Measurements from ENCODE around the gene PMIS2.

PMIS2 gene

GRCh38 chr19:35563207-35563829, 22.7 kb upstream of the PMIS2 start, which contains the start of gene ATP4A:
Gene ATP4A, minus strand, starts transcription at chr19:35563658. Its CDS starts 29 bp downstream, at chr19:35563629.
- TF ChIP-seq MYC (IDR thresholded peaks at IDR 0.05; ENCODE audit: low read depth, low read length) (no peak), POLR2A (IDR thresholded peaks at IDR 0.05; ENCODE audit: extremely low read depth, insufficient read length) (no peak), MAX (IDR thresholded peaks at IDR 0.05; ENCODE audit: low read depth, low read length) (no peak)
- TF ChIP-seq, protein P1, sequence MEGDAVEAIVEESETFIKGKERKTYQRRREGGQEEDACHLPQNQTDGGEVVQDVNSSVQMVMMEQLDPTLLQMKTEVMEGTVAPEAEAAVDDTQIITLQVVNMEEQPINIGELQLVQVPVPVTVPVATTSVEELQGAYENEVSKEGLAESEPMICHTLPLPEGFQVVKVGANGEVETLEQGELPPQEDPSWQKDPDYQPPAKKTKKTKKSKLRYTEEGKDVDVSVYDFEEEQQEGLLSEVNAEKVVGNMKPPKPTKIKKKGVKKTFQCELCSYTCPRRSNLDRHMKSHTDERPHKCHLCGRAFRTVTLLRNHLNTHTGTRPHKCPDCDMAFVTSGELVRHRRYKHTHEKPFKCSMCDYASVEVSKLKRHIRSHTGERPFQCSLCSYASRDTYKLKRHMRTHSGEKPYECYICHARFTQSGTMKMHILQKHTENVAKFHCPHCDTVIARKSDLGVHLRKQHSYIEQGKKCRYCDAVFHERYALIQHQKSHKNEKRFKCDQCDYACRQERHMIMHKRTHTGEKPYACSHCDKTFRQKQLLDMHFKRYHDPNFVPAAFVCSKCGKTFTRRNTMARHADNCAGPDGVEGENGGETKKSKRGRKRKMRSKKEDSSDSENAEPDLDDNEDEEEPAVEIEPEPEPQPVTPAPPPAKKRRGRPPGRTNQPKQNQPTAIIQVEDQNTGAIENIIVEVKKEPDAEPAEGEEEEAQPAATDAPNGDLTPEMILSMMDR (IDR thresholded peaks at IDR 0.05; ENCODE audit: low read depth, low read length): no peak
- DNase-seq (ENCODE audit: low read depth): no peak
- H3K4me3 ChIP-seq (ENCODE audit: low read depth, low read length): no peak within 1 kb of the TSS

- no peak for DNase-seq (ENCODE audit: low read depth)
- TF ChIP-seq MYC (IDR thresholded peaks at IDR 0.05; ENCODE audit: low read depth, low read length) (no peak), MAX (IDR thresholded peaks at IDR 0.05; ENCODE audit: low read depth, low read length) (no peak), POLR2A (IDR thresholded peaks at IDR 0.05; ENCODE audit: extremely low read depth, insufficient read length) (no peak)
- TF ChIP-seq, protein P1 (IDR thresholded peaks at IDR 0.05; ENCODE audit: low read depth, low read length): no peak
- no peak overlapping the region for H3K4me3 ChIP-seq (ENCODE audit: low read depth, low read length)
These were observed 20.7 kb upstream of the PMIS2 start for GRCh38 chr19:35565016-35565856.

DNA sequence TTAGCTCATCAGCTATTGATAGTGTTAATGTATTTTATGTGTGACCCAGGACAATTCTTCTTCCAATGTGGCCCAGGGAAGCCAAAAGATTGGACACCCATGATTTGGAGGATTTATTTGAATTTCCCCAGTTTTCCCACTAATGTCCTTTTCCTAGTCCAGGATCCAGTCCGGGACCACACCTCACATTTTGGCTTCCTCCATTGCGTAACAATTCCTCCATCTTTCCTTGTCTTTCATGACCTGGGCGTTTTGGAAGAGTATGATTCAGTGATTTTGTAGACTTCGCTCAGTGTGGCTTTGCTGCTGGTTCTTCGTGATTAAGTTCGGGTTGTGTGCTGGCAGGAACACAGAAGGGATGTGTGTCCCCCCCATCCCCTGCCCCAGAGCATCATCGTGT, 19.2 kb upstream of the PMIS2 start:
- no peak for TF ChIP-seq MAX (IDR thresholded peaks at IDR 0.05; ENCODE audit: low read depth, low read length)
- TF ChIP-seq, protein P1 (IDR thresholded peaks at IDR 0.05; ENCODE audit: low read depth, low read length): no peak
- TF ChIP-seq POLR2A (IDR thresholded peaks at IDR 0.05; ENCODE audit: extremely low read depth, insufficient read length): no peak
- no peak for TF ChIP-seq MYC (IDR thresholded peaks at IDR 0.05; ENCODE audit: low read depth, low read length)
- DNase-seq (ENCODE audit: low read depth): no peak
- no peak overlapping the region for H3K4me3 ChIP-seq (ENCODE audit: low read depth, low read length)

DNA sequence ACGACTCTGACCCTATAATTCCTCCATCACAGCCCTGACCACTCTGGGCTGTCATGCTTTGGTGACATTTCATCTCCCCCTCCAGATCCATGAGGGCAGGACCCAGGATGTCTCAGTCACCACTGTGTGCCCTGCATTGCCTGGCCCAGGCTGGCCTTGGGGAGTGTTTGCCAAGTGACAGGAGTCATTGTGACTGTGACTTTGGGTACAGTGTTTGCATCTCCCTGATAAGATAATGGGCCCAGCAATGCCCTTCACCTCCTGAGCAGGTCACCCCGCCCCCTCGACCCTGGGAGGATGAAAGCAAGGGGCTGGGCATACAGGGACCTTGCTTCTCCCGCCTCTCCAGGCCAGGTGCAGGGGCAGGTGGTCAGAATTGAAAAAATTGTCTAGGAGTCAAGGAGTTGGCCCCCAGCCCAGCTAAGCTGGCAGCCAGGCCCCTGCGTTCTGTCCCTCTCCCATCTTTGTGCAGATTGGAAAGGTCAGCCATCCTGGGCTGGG, 16.6 kb upstream of the PMIS2 start:
- no peak for DNase-seq (ENCODE audit: low read depth)
- H3K4me3 ChIP-seq (ENCODE audit: low read depth, low read length): no peak overlapping the region
- TF ChIP-seq POLR2A (IDR thresholded peaks at IDR 0.05; ENCODE audit: extremely low read depth, insufficient read length) (no peak), MAX (IDR thresholded peaks at IDR 0.05; ENCODE audit: low read depth, low read length) (no peak)

DNA sequence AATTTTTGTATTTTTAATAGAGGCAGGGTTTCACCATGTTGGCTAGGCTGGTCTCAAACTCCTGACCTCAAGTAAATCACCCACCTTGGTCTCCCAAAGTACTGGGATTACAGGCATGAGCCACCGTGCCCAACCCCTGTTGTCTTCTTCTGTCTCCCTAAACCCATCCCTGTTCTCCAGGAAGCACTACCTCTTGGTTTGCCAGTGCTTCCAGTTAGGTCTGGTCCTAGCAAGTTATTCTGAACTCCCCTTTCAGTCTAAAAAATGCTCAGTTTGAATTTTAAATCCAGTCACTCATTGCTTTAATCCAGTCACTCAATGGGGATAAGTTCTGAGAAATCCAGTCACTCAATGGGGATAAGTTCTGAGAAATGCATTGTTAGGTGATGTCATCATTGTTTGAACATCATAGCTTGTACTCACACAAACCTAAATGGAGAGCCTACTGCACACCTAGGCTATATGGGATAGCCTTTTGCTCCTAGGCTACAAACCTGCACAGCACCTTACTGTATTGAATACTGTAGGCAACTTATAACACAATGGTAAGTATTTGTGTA, 14.5 kb upstream of the PMIS2 start:
- TF ChIP-seq, protein P1 (IDR thresholded peaks at IDR 0.05; ENCODE audit: low read depth, low read length): no peak
- TF ChIP-seq MAX (IDR thresholded peaks at IDR 0.05; ENCODE audit: low read depth, low read length) (no peak), POLR2A (IDR thresholded peaks at IDR 0.05; ENCODE audit: extremely low read depth, insufficient read length) (no peak), MYC (IDR thresholded peaks at IDR 0.05; ENCODE audit: low read depth, low read length) (no peak)
- no peak for DNase-seq (ENCODE audit: low read depth)

More for the DNA sequence above, 14.5 kb upstream of the PMIS2 start:
- H3K4me3 ChIP-seq (ENCODE audit: low read depth, low read length): no peak overlapping the region

Measured in NB4 (cell line).